ENCODE measurements around the gene TXNDC11.

- TF ChIP-seq, protein P1, sequence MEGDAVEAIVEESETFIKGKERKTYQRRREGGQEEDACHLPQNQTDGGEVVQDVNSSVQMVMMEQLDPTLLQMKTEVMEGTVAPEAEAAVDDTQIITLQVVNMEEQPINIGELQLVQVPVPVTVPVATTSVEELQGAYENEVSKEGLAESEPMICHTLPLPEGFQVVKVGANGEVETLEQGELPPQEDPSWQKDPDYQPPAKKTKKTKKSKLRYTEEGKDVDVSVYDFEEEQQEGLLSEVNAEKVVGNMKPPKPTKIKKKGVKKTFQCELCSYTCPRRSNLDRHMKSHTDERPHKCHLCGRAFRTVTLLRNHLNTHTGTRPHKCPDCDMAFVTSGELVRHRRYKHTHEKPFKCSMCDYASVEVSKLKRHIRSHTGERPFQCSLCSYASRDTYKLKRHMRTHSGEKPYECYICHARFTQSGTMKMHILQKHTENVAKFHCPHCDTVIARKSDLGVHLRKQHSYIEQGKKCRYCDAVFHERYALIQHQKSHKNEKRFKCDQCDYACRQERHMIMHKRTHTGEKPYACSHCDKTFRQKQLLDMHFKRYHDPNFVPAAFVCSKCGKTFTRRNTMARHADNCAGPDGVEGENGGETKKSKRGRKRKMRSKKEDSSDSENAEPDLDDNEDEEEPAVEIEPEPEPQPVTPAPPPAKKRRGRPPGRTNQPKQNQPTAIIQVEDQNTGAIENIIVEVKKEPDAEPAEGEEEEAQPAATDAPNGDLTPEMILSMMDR (conservative IDR thresholded peaks at IDR 0.05; ENCODE audit: low read depth in 2 of 2): no peak
- TF ChIP-seq EZH2phosphoT487 (IDR thresholded peaks at IDR 0.05; ENCODE audit: unreplicated experiment) (no peak), EZH2 (IDR thresholded peaks at IDR 0.05; ENCODE audit: low read depth, unreplicated experiment) (no peak), POLR2AphosphoS5 (IDR thresholded peaks at IDR 0.05; ENCODE audit: low read depth) (no peak)
- TF ChIP-seq, protein P2, sequence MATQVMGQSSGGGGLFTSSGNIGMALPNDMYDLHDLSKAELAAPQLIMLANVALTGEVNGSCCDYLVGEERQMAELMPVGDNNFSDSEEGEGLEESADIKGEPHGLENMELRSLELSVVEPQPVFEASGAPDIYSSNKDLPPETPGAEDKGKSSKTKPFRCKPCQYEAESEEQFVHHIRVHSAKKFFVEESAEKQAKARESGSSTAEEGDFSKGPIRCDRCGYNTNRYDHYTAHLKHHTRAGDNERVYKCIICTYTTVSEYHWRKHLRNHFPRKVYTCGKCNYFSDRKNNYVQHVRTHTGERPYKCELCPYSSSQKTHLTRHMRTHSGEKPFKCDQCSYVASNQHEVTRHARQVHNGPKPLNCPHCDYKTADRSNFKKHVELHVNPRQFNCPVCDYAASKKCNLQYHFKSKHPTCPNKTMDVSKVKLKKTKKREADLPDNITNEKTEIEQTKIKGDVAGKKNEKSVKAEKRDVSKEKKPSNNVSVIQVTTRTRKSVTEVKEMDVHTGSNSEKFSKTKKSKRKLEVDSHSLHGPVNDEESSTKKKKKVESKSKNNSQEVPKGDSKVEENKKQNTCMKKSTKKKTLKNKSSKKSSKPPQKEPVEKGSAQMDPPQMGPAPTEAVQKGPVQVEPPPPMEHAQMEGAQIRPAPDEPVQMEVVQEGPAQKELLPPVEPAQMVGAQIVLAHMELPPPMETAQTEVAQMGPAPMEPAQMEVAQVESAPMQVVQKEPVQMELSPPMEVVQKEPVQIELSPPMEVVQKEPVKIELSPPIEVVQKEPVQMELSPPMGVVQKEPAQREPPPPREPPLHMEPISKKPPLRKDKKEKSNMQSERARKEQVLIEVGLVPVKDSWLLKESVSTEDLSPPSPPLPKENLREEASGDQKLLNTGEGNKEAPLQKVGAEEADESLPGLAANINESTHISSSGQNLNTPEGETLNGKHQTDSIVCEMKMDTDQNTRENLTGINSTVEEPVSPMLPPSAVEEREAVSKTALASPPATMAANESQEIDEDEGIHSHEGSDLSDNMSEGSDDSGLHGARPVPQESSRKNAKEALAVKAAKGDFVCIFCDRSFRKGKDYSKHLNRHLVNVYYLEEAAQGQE (IDR thresholded peaks at IDR 0.05; ENCODE audit: unreplicated experiment): no peak
Observed at GRCh38 chr16:11748404-11749254, 6.0 kb upstream of the TXNDC11 start.
